Sciatic nerve (tissue), 2 donors: ENCODE results near the gene ROS1. TPM values are rescaled to one million over a fixed set of nuclear protein-coding genes. Genes with fewer than 3 reads are reported as not detected.
"Not testable (repeated sequence)": the region's sequence is repeated elsewhere in the genome, so short reads cannot be mapped to it uniquely, and the experiment has no call there.

Experiments
- ATAC-seq: fragments of 200-7000 bp; cut with Tn5 transposase; one replicate; pipeline ENCODE4 v1.9.1; 2020; ENCODE audit warnings: mild to moderate bottlenecking, moderate library complexity
- DNase-seq: peaks from one replicate; pipeline ENCODE4 v3.0.0-alpha.2; 2020; ENCODE audit warnings: low spot score
- intact Hi-C: fragments of 100-400 bp; cut with DNase I; formaldehyde crosslinking; loops from one replicate; pipeline ENCODE4 v1.14.2; 2022
- total RNA-seq: library from RNA; stranded (reverse); fragmentation: NEBNext Ultra II Directional; extraction: Animal tissue kit (Norgen Biotek cat#: 25700); gene quantifications from one replicate; pipeline ENCODE4 v1.2.1, GENCODE V29; 2021
- donor health status: DM: no; HTN: no; CAD: no.
- donor health status: DM: no; HTN: no; CAD: no.

Gene ROS1
- total RNA-seq, 1 donor from 2014 or later = 0.04 TPM

DNA sequence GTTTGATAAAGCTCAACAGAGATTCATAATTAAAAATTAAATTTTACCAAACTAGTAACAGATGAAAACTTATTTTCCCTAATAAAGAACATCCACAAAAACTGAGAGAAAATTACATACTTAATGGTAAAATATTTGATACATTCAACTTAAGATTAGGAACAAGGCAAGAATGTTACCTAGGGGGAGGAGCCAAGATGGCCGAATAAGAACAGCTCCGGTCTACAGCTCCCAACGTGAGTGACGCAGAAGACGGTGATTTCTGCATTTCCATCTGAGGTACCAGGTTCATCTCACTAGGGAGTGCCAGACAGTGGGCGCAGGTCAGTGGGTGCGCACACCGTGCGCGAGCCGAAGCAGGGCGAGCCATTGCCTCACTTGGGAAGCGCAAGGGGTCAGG lies 181.2 kb downstream of the ROS1 start:
- intact Hi-C loops, DNase-seq, ATAC-seq: not testable (repeated sequence)

Other genes with a start within 250 kb of the ROS1 start
- not detected for gene VGLL2, start 160.4 kb downstream of the ROS1 start, total RNA-seq
- gene DCBLD1, start 56.7 kb upstream of the ROS1 start, total RNA-seq = 13.6 TPM
- gene GOPC, start 176.6 kb upstream of the ROS1 start, total RNA-seq = 31.5 TPM
- 25.9 TPM for gene NUS1, start 249.5 kb upstream of the ROS1 start, total RNA-seq